ENCODE results near the gene HIF3A. TPM values are rescaled to one million over a fixed set of nuclear protein-coding genes. Genes with fewer than 3 reads are reported as not detected.

HIF3A gene
- total and polyA plus RNA-seq, 2 of the 8 experiments (the other 6 are each of a cell fraction or from before 2014, with no cell fraction given), result 38.6 to 38.8 TPM

GRCh38 chr19:46350758-46351159, 53.9 kb downstream of the HIF3A start (continued):
- TF ChIP-seq NANOG (IDR thresholded peaks at IDR 0.05; ENCODE audit: insufficient read depth, low read depth, low read length, poor library complexity, severe bottlenecking) (no peak), SP2 (IDR thresholded peaks at IDR 0.05; ENCODE audit: low read length) (no peak), POLR2A (IDR thresholded peaks at IDR 0.05; ENCODE audit: control extremely low read depth in 1 of 2, low read depth in 2 of 2, low read length in 2 of 2) (no peak), CTBP2 (IDR thresholded peaks at IDR 0.05; ENCODE audit: borderline replicate concordance, insufficient read depth, insufficient read length, low read length) (no peak), NRF1 (IDR thresholded peaks at IDR 0.05; ENCODE audit: low read depth, low read length) (no peak)

Data from H1 (cell line).